Spleen (tissue), 7 donors: ENCODE measurements around the gene B4GALNT4.

Experiments
- POLR2A ChIP-seq, 3 donors: fragments of 450-650 bp; IDR thresholded peaks; one replicate each; pipeline ENCODE4 v1.5.1; 2017; ENCODE audit warnings: antibody characterized with exemption in 3 of 3, mild to moderate bottlenecking in 1 of 3
- POLR2AphosphoS5 ChIP-seq, 3 donors: sonication (generic); formaldehyde crosslinking; IDR thresholded peaks; one replicate each; pipeline ENCODE4 v1.5.1; 2017; ENCODE audit warnings: antibody characterized with exemption in 3 of 3
- TF ChIP-seq, protein P1 (sequence below), 11 experiments: fragments of 200-600 bp in 7 of 11; fragments of 450-650 bp in 4 of 11; sonication (generic) in 4 of 11; IDR thresholded peaks in 8 of 11; conservative IDR thresholded peaks in 3 of 11; 1 replicate in 7 of 11; 2 replicates in 4 of 11; pipeline versions ENCODE4 v1.4.0 to v1.8.0; 2016 to 2021; ENCODE audit warnings: antibody characterized with exemption in 11 of 11, inconsistent platforms in 4 of 11, mild to moderate bottlenecking in 1 of 11
- donor health status: DM: no; HTN: no; CAD: no; lungs with moderate emphysema.
- donor health status: DM: no; HTN: no; CAD: no.
- donor health status: DM: no; HTN: no; CAD: no.

- no peak for TF ChIP-seq POLR2A (IDR thresholded peaks at IDR 0.05)
- TF ChIP-seq, protein P1, sequence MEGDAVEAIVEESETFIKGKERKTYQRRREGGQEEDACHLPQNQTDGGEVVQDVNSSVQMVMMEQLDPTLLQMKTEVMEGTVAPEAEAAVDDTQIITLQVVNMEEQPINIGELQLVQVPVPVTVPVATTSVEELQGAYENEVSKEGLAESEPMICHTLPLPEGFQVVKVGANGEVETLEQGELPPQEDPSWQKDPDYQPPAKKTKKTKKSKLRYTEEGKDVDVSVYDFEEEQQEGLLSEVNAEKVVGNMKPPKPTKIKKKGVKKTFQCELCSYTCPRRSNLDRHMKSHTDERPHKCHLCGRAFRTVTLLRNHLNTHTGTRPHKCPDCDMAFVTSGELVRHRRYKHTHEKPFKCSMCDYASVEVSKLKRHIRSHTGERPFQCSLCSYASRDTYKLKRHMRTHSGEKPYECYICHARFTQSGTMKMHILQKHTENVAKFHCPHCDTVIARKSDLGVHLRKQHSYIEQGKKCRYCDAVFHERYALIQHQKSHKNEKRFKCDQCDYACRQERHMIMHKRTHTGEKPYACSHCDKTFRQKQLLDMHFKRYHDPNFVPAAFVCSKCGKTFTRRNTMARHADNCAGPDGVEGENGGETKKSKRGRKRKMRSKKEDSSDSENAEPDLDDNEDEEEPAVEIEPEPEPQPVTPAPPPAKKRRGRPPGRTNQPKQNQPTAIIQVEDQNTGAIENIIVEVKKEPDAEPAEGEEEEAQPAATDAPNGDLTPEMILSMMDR (IDR thresholded peaks at IDR 0.05 in 8 of 11, conservative IDR thresholded peaks at IDR 0.05 in 3 of 11), result no peak
- TF ChIP-seq POLR2AphosphoS5 (IDR thresholded peaks at IDR 0.05), result no peak
Measured at GRCh38 chr11:339963-340362, 29.3 kb upstream of the B4GALNT4 start.
